ENCODE data around the gene ATP6V1G1. TPM values are rescaled to one million over a fixed set of nuclear protein-coding genes. Genes with fewer than 3 reads are reported as not detected.

Gene ATP6V1G1
- total and polyA plus RNA-seq, 2 donors (not counting 1 experiment from before 2014, with no cell fraction given): 92.7 to 102 TPM

DNA sequence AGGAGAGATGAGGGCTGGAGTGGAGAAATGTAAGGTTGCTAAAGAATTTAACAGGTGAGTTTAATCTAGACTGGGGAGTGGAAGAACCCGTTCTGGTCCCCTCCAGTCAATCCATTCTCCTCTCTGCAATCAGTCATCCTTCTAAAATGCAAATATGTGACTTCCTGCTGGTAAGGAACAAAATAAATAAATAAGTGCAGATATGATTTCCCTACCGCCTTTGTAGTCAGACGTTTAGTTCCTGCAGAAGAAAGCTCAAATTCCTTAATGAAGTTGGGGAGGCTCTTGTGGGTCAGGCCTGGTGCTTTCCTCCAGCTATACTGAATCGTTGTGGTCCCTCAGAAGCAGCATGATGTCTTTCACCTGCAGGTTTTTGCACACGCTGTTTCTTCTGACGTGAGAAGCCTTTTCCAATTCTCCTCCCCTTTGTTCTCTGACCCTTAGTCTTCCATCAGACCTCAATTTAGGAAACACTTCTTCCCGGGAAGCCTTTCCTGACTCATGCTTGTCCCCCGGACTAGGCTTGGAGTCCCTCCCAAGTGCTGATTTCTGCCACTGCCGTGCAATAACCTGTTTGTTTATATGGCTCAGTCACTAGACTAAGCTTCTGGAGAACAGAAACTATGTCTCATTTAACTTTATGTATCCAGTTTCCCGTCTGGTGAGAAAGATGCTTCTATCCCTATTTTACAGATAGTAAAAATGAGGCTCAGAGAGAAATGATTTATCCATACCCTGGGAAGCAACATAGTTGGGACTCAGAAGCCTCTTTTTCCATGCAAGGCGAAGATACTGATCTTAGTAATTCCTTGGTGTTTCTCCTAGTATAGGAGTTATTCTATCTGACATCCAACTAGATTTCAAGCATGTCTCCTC lies 1.3 kb downstream of the ATP6V1G1 start:
- peak overlapping the region; percentile 91 for H3K27ac ChIP-seq (ENCODE audit: insufficient read depth, low read length)

DNA sequence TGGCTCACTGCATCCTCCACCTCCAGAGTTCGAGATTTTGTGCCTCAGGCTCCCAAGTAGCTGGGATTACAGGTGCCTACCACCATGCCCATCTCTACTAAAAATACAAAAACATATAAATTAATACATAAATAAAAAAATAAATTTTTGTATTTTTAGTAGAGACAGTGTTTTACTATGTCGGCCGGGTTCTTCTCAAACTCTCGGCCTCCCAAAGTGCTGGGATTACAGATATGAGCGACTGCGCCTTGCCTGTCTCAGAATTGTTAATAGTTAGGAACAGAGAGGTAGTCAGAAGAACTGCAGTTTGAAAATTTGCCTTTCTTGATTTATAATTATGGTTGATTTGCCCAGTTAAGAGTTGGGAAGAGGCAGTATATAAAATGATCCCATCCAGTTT lies 2.8 kb downstream of the ATP6V1G1 start:
- no peak overlapping the region for H3K27ac ChIP-seq (ENCODE audit: insufficient read depth, low read length)
- no peak for TF ChIP-seq EZH2 (IDR thresholded peaks at IDR 0.05; ENCODE audit: low read length, missing control alignments)
- TF ChIP-seq, protein P1, sequence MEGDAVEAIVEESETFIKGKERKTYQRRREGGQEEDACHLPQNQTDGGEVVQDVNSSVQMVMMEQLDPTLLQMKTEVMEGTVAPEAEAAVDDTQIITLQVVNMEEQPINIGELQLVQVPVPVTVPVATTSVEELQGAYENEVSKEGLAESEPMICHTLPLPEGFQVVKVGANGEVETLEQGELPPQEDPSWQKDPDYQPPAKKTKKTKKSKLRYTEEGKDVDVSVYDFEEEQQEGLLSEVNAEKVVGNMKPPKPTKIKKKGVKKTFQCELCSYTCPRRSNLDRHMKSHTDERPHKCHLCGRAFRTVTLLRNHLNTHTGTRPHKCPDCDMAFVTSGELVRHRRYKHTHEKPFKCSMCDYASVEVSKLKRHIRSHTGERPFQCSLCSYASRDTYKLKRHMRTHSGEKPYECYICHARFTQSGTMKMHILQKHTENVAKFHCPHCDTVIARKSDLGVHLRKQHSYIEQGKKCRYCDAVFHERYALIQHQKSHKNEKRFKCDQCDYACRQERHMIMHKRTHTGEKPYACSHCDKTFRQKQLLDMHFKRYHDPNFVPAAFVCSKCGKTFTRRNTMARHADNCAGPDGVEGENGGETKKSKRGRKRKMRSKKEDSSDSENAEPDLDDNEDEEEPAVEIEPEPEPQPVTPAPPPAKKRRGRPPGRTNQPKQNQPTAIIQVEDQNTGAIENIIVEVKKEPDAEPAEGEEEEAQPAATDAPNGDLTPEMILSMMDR (conservative IDR thresholded peaks at IDR 0.05 in 1 of 2, IDR thresholded peaks at IDR 0.05 in 1 of 2; ENCODE audit: low read depth in 1 of 2, low read length in 2 of 2): no peak
- H3K27me3 ChIP-seq (ENCODE audit: control insufficient read depth, insufficient read depth, low read length): no peaks in the 10 kb centered on the region
- peaks cover 2% of the 10 kb centered on the region for H3K4me1 ChIP-seq (ENCODE audit: control insufficient read depth, extremely low read depth, insufficient read depth, low read length)
- H3K9me3 ChIP-seq (ENCODE audit: control insufficient read depth, insufficient read depth, low read depth, low read length): no peaks in the 10 kb centered on the region
- no peak overlapping the region for H3K9ac ChIP-seq (ENCODE audit: insufficient read depth, low read length)
- H3K4me2 ChIP-seq (ENCODE audit: extremely low read depth, insufficient read depth, low read length): peak overlapping the region; percentile 16
- H2AFZ ChIP-seq (ENCODE audit: low read length): no peak overlapping the region
- peaks cover 74% of the 10 kb centered on the region for H3K79me2 ChIP-seq (ENCODE audit: control insufficient read depth, insufficient read depth, low read length)
- peaks cover 4% of the 10 kb centered on the region for H3K36me3 ChIP-seq (ENCODE audit: control insufficient read depth, insufficient read depth, low read length)
- H4K20me1 ChIP-seq (ENCODE audit: control insufficient read depth, extremely low read depth, insufficient read depth, low read length): peaks cover 3% of the 10 kb centered on the region
- DNase-seq (ENCODE audit: low read depth in 2 of 2): no peak
- no peak overlapping the region for H3K4me3 ChIP-seq (replicated peaks in 1 of 4; ENCODE audit: control extremely low read depth in 1 of 4, insufficient read depth in 1 of 4, low read depth in 3 of 4, low read length in 4 of 4)

More for the DNA sequence above, 1.3 kb downstream of the ATP6V1G1 start:
- peaks cover 1% of the 10 kb centered on the region for H3K36me3 ChIP-seq (ENCODE audit: control insufficient read depth, insufficient read depth, low read length)
- H3K9me3 ChIP-seq (ENCODE audit: control insufficient read depth, insufficient read depth, low read depth, low read length): no peaks in the 10 kb centered on the region
- H4K20me1 ChIP-seq (ENCODE audit: control insufficient read depth, extremely low read depth, insufficient read depth, low read length): peaks cover 3% of the 10 kb centered on the region
- H3K4me3 ChIP-seq (replicated peaks in 1 of 4; ENCODE audit: control extremely low read depth in 1 of 4, insufficient read depth in 1 of 4, low read depth in 3 of 4, low read length in 4 of 4): peak overlapping the region; percentile 83 to 100 (median 98)
- H2AFZ ChIP-seq (ENCODE audit: low read length): no peak overlapping the region
- TF ChIP-seq, protein P1 (conservative IDR thresholded peaks at IDR 0.05 in 1 of 2, IDR thresholded peaks at IDR 0.05 in 1 of 2; ENCODE audit: low read depth in 1 of 2, low read length in 2 of 2): no peak
- TF ChIP-seq EZH2 (IDR thresholded peaks at IDR 0.05; ENCODE audit: low read length, missing control alignments): no peak
- H3K4me2 ChIP-seq (ENCODE audit: extremely low read depth, insufficient read depth, low read length): peak overlapping the region; percentile 97
- peak overlapping the region; percentile 97 for H3K9ac ChIP-seq (ENCODE audit: insufficient read depth, low read length)
- H3K79me2 ChIP-seq (ENCODE audit: control insufficient read depth, insufficient read depth, low read length): peaks cover 63% of the 10 kb centered on the region
- H3K27me3 ChIP-seq (ENCODE audit: control insufficient read depth, insufficient read depth, low read length): no peaks in the 10 kb centered on the region
- peaks cover 2% of the 10 kb centered on the region for H3K4me1 ChIP-seq (ENCODE audit: control insufficient read depth, extremely low read depth, insufficient read depth, low read length)
- peak; percentile 57 to 59 for DNase-seq (ENCODE audit: low read depth in 2 of 2)

DNA sequence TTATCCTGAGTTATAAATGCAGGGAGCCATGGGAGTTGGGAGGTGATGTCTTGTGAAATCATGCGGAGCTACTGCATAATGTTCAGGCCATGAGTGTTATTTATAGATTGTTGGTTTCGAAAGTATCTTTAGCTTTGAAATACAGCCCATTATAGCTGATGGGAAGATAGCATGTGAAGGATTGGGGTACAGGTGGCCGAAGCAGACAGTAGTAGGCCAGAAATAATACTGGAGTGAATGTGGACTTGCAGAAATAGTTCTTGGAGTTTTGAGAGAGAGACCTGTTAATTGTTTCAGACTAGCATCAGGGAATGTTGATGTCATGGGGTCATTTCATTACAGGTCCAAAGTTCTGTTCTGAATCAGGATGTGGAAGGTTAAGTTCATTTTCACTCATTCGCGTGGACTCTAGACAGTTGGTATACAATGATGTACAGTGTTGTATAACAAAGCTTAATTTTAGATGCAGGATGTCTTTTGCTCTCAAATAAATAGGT lies 3.8 kb downstream of the ATP6V1G1 start:
- H3K27ac ChIP-seq (ENCODE audit: insufficient read depth, low read length): no peak overlapping the region
- H3K4me1 ChIP-seq (ENCODE audit: control insufficient read depth, extremely low read depth, insufficient read depth, low read length): peaks cover 2% of the 10 kb centered on the region
- H3K4me3 ChIP-seq (replicated peaks in 1 of 4; ENCODE audit: control extremely low read depth in 1 of 4, insufficient read depth in 1 of 4, low read depth in 3 of 4, low read length in 4 of 4): no peak overlapping the region
- peaks cover 77% of the 10 kb centered on the region for H3K79me2 ChIP-seq (ENCODE audit: control insufficient read depth, insufficient read depth, low read length)
- peaks cover 3% of the 10 kb centered on the region for H4K20me1 ChIP-seq (ENCODE audit: control insufficient read depth, extremely low read depth, insufficient read depth, low read length)
- peaks cover 4% of the 10 kb centered on the region for H3K36me3 ChIP-seq (ENCODE audit: control insufficient read depth, insufficient read depth, low read length)
- no peaks in the 10 kb centered on the region for H3K27me3 ChIP-seq (ENCODE audit: control insufficient read depth, insufficient read depth, low read length)
- DNase-seq (ENCODE audit: low read depth in 2 of 2): peak in 1 of 2 donors; percentile 39
- H2AFZ ChIP-seq (ENCODE audit: low read length): no peak overlapping the region
- H3K9me3 ChIP-seq (ENCODE audit: control insufficient read depth, insufficient read depth, low read depth, low read length): no peaks in the 10 kb centered on the region
- H3K4me2 ChIP-seq (ENCODE audit: extremely low read depth, insufficient read depth, low read length): no peak overlapping the region
- no peak overlapping the region for H3K9ac ChIP-seq (ENCODE audit: insufficient read depth, low read length)
- no peak for TF ChIP-seq EZH2 (IDR thresholded peaks at IDR 0.05; ENCODE audit: low read length, missing control alignments)
- TF ChIP-seq, protein P1 (conservative IDR thresholded peaks at IDR 0.05 in 1 of 2, IDR thresholded peaks at IDR 0.05 in 1 of 2; ENCODE audit: low read depth in 1 of 2, low read length in 2 of 2): no peak

Measured in fibroblast of lung (primary cell).